HEK293 (cell line): Measurements from ENCODE around the gene SEC63.

Experiments
- MEIS1 ChIP-seq: sonication (generic); formaldehyde crosslinking; IDR thresholded peaks from 2 replicates; pipeline ENCODE4 v1.8.1; 2022; ENCODE audit warnings: missing genetic modification reagents, mild to moderate bottlenecking, borderline replicate concordance
- ZNF184 ChIP-seq: fragments of 450-650 bp; IDR thresholded peaks from 2 replicates; pipeline ENCODE4 v1.5.1; 2018; ENCODE audit warnings: missing biosample characterization, mild to moderate bottlenecking, missing genetic modification characterization
- ZNF510 ChIP-seq: fragments of 450-650 bp; formaldehyde crosslinking; IDR thresholded peaks from 2 replicates; pipeline ENCODE4 v1.5.1; 2018; ENCODE audit warnings: mild to moderate bottlenecking, missing genetic modification characterization, missing biosample characterization; ENCODE audit not compliant: insufficient replicate concordance
- TF ChIP-seq, protein P1 (sequence below): fragments of 450-650 bp; formaldehyde crosslinking; IDR thresholded peaks from 2 replicates; pipeline ENCODE4 v1.5.0; 2017; ENCODE audit warnings: missing biosample characterization, missing genetic modification characterization, borderline replicate concordance
- TF ChIP-seq, protein P2 (sequence below): fragments of 450-650 bp; formaldehyde crosslinking; IDR thresholded peaks from 2 replicates; pipeline ENCODE4 v1.5.1; 2016; ENCODE audit warnings: missing biosample characterization, missing genetic modification characterization
- TF ChIP-seq, protein P3 (sequence below): fragments of 450-650 bp; formaldehyde crosslinking; IDR thresholded peaks from 2 replicates; pipeline ENCODE4 v1.5.1; 2016; ENCODE audit warnings: missing biosample characterization, missing genetic modification characterization
- TF ChIP-seq, protein P4 (sequence below): fragments of 450-650 bp; formaldehyde crosslinking; IDR thresholded peaks from 2 replicates; pipeline ENCODE4 v1.5.1; 2016; ENCODE audit warnings: missing biosample characterization, missing genetic modification characterization
- TF ChIP-seq, protein P5 (sequence below): sonication (generic); formaldehyde crosslinking; IDR thresholded peaks from 2 replicates; pipeline ENCODE4 v1.8.1; 2022; ENCODE audit warnings: mild to moderate bottlenecking, moderate library complexity, missing genetic modification reagents

DNA sequence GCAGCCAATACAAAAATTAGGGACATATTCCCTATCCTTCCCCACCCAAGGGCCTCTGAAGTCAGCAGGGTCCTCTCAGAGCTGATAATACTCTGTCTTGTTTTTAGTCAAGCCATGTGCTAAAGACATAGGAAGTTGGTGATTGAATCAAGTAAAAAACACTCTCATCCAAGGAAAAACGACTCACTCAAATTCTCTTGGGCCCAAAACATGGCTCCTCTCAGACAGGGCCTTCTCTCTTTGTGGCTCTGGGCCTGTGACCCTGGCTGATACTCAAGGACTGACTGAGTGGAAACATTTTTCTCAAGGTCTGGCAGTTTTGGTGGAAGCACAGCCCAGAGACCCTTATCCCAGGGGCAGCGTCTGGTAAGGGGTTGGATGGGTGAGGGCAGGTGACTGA is 127.9 kb downstream of the SEC63 start:
- no peak for TF ChIP-seq MEIS1 (CRISPR knock-in tag)
- TF ChIP-seq, protein P1, sequence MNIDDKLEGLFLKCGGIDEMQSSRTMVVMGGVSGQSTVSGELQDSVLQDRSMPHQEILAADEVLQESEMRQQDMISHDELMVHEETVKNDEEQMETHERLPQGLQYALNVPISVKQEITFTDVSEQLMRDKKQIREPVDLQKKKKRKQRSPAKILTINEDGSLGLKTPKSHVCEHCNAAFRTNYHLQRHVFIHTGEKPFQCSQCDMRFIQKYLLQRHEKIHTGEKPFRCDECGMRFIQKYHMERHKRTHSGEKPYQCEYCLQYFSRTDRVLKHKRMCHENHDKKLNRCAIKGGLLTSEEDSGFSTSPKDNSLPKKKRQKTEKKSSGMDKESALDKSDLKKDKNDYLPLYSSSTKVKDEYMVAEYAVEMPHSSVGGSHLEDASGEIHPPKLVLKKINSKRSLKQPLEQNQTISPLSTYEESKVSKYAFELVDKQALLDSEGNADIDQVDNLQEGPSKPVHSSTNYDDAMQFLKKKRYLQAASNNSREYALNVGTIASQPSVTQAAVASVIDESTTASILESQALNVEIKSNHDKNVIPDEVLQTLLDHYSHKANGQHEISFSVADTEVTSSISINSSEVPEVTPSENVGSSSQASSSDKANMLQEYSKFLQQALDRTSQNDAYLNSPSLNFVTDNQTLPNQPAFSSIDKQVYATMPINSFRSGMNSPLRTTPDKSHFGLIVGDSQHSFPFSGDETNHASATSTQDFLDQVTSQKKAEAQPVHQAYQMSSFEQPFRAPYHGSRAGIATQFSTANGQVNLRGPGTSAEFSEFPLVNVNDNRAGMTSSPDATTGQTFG (tag by site-specific recombination): no peak
- TF ChIP-seq, protein P2, sequence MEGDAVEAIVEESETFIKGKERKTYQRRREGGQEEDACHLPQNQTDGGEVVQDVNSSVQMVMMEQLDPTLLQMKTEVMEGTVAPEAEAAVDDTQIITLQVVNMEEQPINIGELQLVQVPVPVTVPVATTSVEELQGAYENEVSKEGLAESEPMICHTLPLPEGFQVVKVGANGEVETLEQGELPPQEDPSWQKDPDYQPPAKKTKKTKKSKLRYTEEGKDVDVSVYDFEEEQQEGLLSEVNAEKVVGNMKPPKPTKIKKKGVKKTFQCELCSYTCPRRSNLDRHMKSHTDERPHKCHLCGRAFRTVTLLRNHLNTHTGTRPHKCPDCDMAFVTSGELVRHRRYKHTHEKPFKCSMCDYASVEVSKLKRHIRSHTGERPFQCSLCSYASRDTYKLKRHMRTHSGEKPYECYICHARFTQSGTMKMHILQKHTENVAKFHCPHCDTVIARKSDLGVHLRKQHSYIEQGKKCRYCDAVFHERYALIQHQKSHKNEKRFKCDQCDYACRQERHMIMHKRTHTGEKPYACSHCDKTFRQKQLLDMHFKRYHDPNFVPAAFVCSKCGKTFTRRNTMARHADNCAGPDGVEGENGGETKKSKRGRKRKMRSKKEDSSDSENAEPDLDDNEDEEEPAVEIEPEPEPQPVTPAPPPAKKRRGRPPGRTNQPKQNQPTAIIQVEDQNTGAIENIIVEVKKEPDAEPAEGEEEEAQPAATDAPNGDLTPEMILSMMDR (tag by site-specific recombination): no peak
- TF ChIP-seq, protein P3, sequence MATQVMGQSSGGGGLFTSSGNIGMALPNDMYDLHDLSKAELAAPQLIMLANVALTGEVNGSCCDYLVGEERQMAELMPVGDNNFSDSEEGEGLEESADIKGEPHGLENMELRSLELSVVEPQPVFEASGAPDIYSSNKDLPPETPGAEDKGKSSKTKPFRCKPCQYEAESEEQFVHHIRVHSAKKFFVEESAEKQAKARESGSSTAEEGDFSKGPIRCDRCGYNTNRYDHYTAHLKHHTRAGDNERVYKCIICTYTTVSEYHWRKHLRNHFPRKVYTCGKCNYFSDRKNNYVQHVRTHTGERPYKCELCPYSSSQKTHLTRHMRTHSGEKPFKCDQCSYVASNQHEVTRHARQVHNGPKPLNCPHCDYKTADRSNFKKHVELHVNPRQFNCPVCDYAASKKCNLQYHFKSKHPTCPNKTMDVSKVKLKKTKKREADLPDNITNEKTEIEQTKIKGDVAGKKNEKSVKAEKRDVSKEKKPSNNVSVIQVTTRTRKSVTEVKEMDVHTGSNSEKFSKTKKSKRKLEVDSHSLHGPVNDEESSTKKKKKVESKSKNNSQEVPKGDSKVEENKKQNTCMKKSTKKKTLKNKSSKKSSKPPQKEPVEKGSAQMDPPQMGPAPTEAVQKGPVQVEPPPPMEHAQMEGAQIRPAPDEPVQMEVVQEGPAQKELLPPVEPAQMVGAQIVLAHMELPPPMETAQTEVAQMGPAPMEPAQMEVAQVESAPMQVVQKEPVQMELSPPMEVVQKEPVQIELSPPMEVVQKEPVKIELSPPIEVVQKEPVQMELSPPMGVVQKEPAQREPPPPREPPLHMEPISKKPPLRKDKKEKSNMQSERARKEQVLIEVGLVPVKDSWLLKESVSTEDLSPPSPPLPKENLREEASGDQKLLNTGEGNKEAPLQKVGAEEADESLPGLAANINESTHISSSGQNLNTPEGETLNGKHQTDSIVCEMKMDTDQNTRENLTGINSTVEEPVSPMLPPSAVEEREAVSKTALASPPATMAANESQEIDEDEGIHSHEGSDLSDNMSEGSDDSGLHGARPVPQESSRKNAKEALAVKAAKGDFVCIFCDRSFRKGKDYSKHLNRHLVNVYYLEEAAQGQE: no peak
- TF ChIP-seq ZNF184 (tag by site-specific recombination): no peak
- TF ChIP-seq ZNF510 (tag by site-specific recombination): no peak
- TF ChIP-seq, protein P4, sequence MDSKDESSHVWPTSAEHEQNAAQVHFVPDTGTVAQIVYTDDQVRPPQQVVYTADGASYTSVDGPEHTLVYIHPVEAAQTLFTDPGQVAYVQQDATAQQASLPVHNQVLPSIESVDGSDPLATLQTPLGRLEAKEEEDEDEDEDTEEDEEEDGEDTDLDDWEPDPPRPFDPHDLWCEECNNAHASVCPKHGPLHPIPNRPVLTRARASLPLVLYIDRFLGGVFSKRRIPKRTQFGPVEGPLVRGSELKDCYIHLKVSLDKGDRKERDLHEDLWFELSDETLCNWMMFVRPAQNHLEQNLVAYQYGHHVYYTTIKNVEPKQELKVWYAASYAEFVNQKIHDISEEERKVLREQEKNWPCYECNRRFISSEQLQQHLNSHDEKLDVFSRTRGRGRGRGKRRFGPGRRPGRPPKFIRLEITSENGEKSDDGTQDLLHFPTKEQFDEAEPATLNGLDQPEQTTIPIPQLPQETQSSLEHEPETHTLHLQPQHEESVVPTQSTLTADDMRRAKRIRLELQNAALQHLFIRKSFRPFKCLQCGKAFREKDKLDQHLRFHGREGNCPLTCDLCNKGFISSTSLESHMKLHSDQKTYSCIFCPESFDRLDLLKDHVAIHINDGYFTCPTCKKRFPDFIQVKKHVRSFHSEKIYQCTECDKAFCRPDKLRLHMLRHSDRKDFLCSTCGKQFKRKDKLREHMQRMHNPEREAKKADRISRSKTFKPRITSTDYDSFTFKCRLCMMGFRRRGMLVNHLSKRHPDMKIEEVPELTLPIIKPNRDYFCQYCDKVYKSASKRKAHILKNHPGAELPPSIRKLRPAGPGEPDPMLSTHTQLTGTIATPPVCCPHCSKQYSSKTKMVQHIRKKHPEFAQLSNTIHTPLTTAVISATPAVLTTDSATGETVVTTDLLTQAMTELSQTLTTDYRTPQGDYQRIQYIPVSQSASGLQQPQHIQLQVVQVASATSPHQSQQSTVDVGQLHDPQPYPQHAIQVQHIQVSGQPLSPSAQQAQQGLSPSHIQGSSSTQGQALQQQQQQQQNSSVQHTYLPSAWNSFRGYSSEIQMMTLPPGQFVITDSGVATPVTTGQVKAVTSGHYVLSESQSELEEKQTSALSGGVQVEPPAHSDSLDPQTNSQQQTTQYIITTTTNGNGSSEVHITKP: no peak
- TF ChIP-seq, protein P5, sequence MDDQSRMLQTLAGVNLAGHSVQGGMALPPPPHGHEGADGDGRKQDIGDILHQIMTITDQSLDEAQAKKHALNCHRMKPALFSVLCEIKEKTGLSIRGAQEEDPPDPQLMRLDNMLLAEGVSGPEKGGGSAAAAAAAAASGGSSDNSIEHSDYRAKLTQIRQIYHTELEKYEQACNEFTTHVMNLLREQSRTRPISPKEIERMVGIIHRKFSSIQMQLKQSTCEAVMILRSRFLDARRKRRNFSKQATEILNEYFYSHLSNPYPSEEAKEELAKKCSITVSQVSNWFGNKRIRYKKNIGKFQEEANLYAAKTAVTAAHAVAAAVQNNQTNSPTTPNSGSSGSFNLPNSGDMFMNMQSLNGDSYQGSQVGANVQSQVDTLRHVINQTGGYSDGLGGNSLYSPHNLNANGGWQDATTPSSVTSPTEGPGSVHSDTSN (CRISPR knock-in tag): no peak
